Stimulated activated CD8-positive, alpha-beta memory T cell treated with anti-CD3 and anti-CD28 coated beads, Interleukin-15, amount 100 ng/mL, for 48 hours (primary cell): ENCODE data around the gene TEDC2.
A peak's percentile ranks its signal among the peaks of the same experiment; 100 is the strongest.

Experiments
- DNase-seq, 2 donors: peaks; one replicate each; pipeline ENCODE4 v3.0.0-alpha.2; 2020; ENCODE audit warnings: low read depth in 2 of 2

TEDC2 gene

DNA sequence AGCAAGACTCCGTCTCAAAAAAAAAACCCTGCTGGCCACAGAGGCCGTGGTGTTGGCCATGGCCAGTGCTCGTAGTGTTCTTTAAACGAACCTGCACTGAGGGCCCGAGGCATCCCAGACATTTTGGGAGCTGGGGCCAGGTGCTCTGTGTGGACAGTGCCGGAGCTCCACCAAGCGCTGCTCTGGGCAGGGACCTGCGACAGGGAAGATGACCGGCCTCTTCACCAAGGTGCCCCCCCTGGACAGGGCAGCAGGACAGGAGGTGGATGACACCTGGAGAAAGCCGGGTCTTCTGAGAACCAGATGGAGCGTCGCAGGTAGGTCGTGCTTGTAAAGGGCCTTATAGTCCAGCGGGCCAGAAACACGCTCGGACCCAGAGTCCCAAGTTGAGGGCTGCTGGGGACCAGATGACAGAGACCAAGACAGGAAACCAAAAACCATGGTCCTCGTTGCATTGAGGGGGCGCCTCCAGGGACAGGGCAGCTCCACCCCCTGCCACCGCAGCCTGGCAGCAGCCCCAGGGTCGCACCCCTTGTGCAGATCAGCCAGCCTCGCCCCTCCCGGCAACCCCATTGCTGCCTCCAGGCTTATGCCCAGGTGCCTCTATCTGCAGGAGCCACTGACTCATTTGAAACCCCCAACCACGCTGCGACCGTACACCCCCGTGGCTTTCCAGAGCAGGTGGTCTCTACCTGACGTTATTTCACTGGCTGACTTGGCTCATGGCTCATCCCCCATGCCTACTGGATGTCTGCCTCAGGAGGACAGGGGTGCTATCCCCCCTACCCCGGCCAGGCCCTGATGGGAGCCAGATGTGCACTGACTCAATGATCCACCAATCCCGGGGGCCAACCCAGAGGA lies 7.0 kb downstream of the TEDC2 start:
- DNase-seq = no peak

- DNase-seq = no peak
Measured at GRCh38 chr16:2467528-2468232, 7.8 kb downstream of the TEDC2 start.

GRCh38 chr16:2468233-2468724 lies 8.4 kb downstream of the TEDC2 start:
- no peak for DNase-seq

- no peak for DNase-seq
Measured at GRCh38 chr16:2468725-2469398, 9.0 kb downstream of the TEDC2 start.

DNA sequence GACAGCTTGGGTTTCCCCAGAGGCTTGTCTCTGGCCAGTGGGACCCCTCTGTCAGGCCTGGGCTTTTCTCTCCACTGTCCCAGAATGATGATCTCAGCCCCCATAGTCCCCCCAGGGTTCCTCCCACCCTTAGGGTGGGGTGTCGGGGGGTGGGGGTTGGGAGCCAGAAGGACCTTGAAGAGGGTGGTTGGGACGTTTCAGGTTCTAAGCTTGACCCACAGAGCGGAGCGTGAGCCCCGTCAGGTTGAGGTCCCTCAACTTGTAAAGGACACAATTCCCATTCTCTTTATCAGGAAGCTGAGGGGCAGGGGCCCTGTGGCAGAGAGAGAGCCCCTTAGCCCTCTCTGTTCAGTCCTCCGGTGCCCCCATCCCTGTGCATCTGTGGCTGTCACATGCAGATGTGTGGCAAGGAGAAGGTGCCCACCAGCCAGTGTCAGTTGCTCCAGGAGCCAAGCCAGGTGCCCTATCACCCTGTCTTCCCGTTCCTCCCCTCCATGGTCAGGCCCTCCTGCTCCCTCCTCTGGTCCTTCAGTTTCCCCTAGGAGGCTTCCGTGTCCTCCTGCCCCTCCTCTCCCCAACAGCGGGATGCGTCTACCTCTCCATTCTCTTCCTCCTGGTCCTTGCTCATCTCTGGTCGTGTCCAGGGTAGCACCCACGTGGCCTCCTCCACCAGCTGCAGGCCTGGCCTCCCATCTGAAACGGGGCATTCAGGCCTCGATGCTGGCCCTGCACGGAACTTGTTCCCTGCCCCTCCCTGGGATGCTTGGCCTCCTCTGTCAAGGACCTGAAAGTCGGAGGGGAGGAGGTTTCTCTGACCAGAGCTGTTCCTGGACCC lies 9.7 kb downstream of the TEDC2 start:
- DNase-seq = no peak

DNA sequence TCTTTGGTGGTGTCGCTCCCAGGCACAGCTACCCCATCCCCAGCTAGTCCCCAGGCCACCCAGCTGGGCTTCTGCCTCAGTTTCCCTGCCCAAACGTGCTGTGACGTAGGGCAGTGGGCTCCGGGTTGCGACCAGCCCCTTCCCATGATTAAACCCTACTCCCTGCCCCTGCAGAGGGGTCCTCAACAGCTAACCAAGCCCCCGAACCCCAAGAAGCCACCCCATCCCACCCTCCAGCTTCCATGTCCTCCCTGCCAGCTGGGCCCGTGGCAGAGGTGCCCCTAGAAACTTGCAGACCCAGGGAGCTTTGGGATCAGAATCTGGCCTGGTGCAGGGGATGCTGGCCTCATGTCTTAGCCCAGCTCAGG lies 10.3 kb downstream of the TEDC2 start:
- DNase-seq = no peak

- no peak for DNase-seq
Measured at GRCh38 chr16:2470603-2471015, 10.7 kb downstream of the TEDC2 start.

DNA sequence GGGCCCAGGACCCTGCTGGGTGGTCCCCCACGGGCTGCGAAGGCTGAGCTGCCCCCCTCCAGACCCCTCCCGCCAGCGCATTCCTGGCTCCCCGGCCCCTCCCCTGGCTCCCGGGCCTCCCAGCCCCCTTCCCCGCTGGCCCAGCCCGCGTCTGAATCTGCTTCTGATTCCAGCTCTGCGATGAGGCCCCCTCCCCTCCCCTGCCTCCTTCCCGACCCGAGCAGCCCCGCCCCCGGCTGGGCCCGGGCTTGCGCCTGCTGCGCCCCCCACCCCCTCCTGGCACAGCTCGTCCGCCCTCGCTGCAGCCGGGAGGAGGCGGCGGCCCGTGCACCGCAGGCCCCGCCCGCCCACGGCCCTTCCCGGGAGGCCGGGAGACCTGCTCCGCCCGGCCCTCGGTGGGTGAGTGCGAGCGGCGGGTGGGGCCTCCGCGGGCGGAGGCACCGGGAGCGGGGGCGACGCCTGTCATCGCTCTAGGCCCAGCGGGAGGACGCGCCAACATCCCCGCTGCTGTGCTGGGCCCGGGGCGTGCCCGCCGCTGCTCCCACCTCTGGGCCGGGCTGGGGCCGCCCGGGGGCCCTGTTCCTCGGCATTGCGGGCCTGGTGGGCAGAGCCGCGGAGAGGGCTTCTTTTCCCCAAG lies 11.2 kb downstream of the TEDC2 start, which contains the start of gene NTN3:
Gene NTN3, plus strand, starts transcription at position 282 of the 637 bp plus-strand sequence. CDS start 405 bp downstream, outside the sequence.
- no peak for DNase-seq

DNA sequence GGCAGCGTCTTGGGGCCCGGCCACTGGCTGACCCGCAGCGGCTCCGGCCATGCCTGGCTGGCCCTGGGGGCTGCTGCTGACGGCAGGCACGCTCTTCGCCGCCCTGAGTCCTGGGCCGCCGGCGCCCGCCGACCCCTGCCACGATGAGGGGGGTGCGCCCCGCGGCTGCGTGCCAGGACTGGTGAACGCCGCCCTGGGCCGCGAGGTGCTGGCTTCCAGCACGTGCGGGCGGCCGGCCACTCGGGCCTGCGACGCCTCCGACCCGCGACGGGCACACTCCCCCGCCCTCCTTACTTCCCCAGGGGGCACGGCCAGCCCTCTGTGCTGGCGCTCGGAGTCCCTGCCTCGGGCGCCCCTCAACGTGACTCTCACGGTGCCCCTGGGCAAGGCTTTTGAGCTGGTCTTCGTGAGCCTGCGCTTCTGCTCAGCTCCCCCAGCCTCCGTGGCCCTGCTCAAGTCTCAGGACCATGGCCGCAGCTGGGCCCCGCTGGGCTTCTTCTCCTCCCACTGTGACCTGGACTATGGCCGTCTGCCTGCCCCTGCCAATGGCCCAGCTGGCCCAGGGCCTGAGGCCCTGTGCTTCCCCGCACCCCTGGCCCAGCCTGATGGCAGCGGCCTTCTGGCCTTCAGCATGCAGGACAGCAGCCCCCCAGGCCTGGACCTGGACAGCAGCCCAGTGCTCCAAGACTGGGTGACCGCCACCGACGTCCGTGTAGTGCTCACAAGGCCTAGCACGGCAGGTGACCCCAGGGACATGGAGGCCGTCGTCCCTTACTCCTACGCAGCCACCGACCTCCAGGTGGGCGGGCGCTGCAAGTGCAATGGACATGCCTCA lies 12.0 kb downstream of the TEDC2 start:
- no peak for DNase-seq

- no peak for DNase-seq
Measured at GRCh38 chr16:2472488-2472864, 12.6 kb downstream of the TEDC2 start.

DNA sequence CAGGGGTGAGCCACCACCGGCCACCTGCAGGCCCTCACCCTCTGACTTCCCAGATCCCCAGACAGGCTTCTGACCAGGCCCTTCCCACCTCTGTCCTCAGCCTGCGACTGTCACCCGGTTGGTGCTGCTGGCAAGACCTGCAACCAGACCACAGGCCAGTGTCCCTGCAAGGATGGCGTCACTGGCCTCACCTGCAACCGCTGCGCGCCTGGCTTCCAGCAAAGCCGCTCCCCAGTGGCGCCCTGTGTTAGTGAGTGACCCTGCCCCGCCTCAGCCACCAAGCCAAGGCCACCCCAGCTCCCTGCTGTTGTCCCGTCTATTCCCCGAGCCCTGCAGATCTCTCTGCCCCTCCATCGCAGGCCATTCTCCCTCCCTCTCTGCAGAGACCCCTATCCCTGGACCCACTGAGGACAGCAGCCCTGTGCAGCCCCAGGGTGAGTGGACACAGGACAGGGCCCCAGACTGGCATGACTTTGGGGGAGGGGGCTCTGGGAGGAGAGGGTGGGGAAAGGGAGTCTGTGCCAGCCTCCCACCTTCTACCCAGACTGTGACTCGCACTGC lies 13.1 kb downstream of the TEDC2 start:
- no peak for DNase-seq

DNA sequence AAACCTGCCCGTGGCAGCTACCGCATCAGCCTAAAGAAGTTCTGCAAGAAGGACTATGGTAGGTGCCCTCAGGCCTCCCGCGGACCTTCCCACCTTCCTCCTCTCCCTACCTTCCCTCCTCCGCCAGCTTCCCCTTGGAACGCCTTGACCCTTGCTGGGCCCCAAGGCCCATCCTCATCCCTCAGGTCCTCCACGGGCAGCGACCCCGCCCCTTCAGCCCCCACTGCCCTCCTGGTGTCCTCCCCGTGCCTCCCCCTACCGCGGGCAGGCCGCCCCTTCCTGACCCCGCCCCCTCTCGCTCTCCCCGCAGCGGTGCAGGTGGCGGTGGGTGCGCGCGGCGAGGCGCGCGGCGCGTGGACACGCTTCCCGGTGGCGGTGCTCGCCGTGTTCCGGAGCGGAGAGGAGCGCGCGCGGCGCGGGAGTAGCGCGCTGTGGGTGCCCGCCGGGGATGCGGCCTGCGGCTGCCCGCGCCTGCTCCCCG lies 13.6 kb downstream of the TEDC2 start:
- DNase-seq = no peak

DNA sequence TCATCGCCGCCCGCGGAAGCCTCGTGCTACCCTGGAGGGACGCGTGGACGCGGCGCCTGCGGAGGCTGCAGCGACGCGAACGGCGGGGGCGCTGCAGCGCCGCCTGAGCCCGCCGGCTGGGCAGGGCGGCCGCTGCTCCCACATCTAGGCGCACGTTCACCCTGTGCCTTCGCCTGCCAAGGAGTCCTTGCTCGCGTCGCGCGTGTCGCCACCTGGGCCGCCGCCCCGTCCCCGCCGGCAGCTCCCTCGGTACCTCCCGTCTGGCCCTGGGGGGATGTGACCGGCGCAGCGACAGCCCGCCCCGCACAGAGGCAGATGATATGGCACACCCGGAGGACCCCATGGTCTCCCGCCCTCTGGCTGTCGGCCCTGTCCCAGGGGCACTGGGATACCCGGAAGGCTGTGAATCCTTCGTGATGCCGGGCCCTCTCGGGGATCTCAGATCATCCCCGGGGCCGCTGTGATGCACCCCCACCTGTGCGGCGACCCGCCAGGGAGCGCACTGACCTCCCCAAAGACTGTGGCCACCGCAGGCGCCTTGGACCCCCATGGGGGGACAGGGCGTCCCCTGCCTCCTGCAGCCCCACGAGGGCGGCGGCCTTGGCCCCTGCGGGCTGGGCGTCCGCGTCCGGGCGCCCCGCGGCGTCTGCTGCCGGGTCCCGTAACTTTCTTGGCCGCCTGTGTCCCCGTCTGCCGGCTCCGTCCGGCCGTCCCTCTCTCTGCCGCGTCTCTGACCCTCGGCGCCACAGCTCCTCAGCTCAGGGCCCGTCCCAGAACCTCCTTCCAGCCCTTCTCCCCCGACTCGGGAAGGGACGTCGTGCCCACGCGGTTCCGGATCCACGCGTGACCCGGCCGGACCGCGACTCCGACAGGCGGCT lies 14.3 kb downstream of the TEDC2 start:
- peak; percentile 41 to 51 for DNase-seq

GRCh38 chr16:2474877-2475412 lies 15.0 kb downstream of the TEDC2 start, which contains the start of gene TBC1D24:
TBC1D24 (plus strand) TSS chr16:2475127; CDS start chr16:2496149, 21,022 bp downstream.
- peak; percentile 86 for DNase-seq

DNA sequence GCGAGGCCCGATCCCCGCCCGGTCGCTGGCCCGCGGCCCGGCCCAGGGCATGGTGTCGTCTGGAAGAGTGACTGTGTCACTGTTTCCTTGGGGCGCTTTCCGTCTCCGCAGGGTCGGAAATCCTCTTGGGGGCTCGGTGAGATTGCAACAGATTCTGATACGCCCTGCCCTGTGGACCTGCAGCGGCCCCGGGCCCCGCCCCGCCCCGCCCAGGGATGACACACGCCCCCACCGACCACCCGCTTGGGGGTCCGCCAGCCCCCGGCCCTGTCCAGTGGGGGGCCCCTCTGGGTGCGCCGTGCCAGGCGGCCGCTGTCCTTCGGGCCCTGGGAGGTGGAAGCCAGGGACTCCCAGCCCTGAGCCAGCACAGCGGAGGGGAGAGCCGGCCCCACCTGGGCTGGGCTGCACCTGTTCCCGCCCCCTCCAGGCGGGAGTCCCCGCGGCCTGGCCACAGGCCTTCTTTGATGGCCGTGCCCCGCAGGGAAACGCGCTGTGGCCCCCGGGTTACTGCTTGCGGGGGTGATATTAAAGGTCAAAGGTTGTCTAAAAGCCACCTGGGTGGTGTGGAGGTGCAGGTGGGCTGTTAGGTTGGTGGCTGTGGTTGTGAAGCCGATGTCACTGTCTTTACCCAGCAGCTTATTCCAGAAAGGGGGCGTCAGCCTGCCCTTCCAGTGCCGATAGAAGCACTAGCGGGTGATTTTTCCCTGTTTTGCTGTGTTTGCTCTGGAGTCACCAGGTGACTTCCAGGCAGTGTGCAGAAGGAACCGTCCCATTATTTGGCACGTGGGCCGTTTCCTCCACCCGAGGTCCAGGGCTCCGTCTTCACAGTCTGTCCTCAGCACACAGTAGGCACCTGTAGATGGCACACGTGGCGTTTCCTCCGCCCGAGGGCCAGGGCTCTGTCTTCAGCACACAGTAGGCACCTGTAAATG lies 15.8 kb downstream of the TEDC2 start:
- DNase-seq = peak in 1 of 2 donors; percentile 26

DNA sequence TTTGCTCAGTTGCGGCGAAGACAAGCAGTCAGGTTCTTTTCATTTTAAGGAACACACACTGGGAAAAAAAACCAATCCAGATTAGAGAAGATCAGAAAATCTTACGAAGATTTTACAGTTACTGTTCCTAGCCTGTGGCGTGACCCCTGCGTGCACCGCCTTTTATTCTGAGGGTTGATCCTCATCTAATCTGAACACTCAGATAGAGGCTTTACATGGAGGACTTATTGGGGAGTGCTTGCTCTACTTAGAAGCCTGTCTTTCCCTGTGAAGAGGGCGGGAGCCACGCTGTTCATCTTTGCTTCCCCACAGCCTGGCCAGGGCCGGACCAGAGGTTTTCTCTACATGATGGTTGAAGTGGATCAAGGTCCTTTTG lies 16.4 kb downstream of the TEDC2 start:
- no peak for DNase-seq

DNA sequence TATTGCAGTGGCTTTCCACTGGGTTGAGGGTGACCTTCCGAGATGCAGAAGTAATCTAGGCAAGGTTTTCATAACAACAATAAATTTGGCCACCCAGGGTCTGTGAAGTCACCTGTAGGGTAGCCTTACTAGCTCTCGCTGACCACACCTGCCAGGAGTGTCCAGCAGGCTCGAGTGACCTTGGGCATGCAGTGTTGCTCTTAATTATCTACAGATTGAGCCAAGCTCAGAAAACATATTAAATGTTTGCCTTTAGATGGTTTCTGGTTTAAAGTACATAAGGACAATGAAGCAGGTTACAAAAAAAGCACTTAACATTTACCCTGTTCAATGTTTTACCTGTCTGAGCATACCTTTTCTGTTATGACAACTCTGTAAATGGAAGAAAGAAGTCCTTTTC lies 16.8 kb downstream of the TEDC2 start:
- no peak for DNase-seq
